Ramos (cell line): ENCODE measurements around the gene UBE2D4.
"Not testable (repeated sequence)": the region's sequence is repeated elsewhere in the genome, so short reads cannot be mapped to it uniquely, and the experiment has no call there.

Experiments used
- in situ Hi-C: fragments of 300-500 bp; cut with MboI; formaldehyde crosslinking; loops from one replicate; pipeline ENCODE4 v1.14.3; 2022; ENCODE audit warnings: low sequenced_read_pairs; ENCODE audit not compliant: unreplicated experiment

UBE2D4 gene

DNA sequence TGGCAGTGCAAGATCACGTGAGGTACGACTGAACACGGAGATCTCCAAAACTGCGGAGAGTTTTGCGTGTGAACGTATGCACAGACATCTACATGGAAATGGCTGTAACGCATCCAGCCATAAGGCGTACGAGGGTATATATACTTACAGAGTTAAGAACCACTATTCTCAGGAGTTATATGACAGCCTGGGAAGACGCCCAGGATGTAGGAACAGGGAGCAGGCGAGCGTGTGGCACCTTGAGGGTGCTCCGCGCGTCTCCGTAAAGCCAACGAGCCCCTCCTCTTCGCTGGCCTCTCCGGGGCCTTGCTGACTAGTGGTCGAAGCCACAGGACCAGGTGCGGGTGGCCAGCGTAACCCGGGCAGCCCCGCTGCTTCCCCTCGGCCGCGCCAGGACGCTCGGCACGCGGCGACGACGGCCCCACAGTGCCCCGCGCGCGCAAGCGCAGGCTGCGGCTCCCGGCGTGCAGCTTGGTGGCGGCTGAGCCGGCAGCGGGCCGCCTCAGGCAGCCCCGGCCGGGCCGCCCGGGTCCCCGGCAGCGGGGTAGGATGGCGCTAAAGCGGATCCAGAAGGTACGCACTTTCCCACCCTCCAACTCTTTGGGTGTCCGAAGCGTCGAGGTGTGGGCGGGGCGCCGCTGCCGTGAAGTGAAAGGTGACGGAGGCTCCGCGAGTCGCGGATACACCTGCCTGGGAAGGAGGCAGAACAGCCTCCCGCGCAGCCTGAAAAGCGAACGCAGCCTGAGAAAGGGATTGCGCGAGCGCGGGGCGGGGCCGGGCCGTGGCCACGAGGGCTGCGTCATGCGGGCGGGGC lies at the start of gene UBE2D4:
Gene UBE2D4 (plus strand): TSS at position 453 of the 814 bp plus-strand sequence. CDS start 97 bp downstream, at position 550.
- in situ Hi-C loops = no loop called here

DNA sequence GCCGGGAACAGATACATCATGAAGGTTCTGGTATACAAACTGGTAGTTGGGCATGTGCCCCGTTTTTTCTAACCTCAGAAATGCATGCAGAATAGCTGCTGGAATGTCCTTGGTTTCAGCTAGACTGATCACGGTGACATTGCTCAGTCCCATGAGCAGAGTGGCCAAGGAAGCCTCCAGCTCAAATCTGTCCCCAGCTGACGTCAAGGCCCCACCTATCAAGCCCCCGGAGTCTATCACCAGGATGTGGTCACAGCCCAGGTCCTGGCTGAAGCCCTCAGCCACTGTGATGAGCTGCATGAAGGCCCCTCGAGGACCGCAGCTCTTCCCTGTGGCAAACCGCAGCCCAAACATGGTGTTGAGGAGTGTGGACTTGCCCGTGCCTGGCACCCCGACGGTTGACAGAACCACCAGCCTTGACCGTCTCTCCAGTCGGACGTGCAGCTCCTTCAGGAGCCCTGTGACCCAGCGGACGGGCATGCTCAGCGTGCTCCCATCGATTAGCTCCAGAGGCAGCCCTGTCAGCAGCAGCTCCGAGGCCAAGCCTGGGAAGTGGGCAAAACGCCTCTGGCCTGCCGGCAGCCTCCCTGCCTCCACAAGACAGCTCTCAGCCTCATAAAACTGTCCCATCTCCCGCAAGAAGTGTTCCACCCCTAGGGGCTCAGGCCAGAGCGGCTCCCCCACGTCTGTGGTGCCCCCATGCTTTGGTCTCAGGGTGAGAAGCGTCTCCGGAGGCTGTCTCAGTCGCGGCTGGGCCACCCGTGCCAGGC lies 49.1 kb upstream of the UBE2D4 start:
- in situ Hi-C loops = no loop called here

DNA sequence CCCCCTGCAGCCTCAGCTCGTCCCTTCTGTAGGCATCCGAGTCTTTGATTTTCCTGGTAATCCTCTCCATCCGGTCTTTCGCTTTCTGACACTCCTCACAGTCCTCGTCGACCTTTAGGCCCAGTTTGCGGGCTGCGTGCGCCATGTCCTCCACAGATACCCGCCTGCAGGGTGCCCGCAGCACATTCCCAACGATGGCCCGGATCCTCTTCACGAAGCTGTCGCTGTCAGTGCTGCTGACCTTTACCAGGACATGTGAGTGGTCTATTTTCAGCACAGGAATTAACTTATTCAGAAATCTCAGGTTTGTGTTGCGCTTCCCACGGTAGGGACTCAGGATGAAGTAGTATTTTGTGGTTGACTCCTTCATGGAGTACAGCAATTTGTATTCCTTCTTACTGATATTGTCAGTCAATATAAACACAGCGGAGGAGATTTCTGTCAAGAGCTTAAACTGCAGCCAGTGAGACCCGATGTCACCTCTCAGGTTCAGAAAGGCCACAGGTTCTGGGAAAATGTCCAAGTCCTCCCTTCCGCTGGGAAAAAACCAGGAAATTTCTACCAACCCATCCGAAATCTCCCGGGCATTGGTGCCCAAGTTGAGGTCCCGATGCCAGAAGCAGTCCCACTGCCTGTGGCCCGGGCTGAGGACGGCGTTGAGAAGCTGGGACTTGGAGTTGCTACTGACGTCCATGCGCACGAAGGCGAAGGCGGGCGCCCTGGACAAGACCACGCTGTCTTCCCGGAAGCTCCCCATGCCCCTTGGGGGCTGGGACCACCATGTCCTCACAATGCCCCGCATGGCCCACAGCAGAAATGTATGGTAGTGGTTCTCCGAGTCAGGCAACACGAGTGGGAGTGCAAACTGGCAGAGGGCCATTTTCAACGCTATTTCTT lies 48.0 kb upstream of the UBE2D4 start:
- in situ Hi-C loops = no loop called here

DNA sequence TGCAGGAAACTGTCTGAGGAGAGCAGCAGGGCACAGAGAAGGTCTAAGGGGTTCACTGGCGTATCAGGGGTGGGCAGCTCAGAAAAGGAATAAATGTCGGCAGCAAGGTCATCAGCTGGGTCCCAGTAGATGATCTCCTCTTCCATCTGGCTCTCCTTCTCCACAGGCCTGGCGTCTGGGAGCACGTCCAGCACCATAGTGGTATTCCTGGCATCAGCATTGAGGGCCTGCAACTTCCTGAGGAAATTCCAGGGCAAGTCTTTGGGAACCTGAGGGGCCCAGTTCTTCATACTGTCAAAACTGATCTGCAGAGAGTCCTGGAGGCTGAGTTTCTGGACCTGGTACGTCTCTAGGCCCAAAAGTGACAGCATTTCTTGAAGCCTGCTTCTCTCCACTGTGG lies 47.4 kb upstream of the UBE2D4 start:
- in situ Hi-C loops = no loop called here

DNA sequence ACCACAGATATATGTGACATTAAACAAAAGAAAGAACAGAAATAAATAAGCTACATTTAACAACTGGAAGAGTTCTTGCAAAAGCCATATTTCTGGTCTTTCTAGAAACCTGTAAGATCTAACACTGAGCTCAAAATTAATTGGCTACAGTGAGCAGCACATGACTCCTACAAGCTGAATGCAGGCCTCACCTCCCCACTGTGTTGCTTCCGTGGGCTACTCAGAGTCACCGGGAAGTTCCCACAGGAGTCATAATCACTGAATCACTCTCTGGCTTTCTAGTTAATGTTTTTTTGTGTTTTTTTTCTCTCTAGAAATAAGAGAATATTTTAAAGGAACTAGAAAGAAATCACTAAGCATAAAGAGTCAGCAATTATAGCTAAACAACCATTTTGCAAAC lies 46.8 kb upstream of the UBE2D4 start:
- in situ Hi-C loops = no loop called here

DNA sequence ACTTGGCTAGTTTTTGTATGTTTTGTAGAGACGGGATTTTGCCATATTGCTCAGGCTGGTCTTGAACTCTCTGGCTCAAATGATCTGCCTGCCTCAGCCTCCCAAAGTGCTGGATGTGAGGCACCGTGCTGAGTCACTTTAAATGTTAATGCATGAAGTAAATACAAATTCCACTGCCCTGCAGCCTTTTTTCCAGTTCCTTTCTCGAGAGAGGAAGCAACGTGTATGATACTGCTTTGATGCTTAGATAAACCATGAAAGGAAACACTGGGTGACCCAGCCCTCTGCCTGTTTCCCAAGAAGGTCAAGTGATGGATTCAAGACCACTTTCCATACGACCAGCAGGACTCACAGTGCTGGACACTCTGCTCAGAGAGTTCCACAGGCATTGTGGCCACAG lies 45.6 kb upstream of the UBE2D4 start:
- in situ Hi-C loops = no loop called here

DNA sequence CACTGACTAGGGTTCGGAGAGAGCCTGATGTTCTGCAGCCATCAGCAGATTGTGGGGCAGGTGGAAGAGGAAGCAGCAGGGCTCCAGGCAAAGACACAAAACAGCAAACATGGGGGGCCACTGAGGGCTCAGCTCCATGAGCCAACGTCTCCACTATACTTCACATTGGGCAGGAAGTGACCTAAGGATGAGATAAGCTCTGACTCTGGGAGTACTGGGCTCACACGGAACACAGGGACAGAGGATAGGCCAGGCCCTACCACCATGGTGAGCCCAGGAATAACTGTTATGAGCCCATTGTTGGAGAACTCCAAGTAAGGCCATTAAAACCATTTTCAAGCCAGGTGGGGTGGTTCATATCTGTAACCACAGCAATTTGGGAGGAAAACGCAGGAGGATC lies 42.0 kb upstream of the UBE2D4 start:
- in situ Hi-C loops = no loop called here

DNA sequence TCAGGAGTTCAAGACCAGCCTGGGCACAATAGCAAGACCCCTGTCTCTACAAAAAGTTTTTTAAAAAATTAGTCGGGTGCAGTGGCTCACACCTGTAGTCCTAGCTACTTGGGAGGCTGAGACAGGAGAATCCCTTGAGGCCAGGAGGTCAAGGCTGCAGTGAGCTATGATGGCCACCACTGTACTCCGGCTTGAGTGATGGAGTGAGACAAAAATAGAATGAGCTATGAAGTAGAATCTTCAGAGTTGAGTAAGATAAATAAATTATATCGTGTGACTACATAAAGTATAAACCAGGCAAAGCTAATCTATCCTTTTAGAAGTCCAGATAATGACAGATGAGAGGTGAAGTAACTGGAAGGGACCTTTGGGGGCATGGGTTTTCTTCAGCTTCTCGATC lies 41.6 kb upstream of the UBE2D4 start:
- in situ Hi-C loops = no loop called here

DNA sequence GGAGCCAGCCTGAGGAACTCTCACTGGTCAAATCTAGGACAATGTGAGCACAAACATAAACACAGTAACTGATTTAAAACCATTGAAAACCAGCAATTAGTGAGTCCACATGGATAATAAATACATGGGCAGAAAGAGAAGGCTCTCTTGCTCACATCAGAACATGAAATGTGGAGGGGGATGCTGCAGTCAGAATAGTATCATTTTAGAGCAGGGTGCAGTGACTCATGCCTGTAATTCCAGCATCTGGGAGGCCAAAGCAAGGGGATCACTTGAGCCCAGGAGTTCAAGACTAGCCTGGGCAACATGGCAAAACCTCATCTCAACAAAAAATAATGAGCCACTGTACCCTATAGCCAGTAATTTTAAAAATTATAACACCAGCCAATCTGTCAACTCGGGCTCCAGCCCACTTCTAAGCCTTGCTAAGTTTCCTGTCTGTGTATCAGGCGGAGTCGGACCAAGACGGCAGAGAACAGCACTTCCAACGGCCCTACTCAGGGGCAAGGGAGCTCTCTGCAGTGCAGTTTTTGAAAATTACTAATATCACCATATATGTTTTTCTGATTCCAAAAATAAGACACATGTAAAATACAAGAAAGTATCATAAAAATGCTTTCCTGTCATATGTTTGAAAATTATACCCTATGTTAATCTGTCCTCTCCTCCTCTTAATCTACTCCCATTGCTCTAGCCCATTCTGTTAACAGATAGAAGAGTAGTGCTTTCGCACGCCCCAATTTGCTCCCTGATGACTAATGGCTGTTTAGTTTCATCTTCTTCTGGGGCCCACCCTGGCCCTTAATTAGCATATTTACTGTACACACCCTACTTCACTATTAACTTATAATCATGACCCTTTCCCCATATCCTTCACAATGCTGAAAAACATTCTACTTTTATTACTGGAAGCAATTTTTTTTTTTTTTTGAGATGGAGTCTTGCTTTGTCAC lies 37.0 kb upstream of the UBE2D4 start:
- in situ Hi-C loops = no loop called here

DNA sequence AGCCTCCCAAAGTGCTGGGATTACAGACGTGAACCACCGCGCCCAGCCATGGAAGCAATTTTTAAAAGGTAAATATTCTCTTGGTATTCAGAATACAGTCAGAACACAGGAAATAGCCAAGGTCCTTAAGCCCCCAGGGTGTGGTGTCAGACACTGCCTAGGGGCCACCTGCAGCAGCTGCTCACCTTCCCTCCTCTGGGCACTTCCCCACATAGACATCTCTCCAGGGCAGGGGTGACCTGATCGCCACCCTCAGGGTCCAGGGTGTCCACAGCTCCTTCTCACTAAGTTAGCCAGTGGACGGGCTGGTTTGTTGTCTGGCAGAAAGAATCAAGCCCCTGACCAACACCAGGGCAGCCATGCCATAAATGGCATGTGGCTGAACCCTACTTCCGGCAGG lies 35.8 kb upstream of the UBE2D4 start:
- in situ Hi-C loops = no loop called here

DNA sequence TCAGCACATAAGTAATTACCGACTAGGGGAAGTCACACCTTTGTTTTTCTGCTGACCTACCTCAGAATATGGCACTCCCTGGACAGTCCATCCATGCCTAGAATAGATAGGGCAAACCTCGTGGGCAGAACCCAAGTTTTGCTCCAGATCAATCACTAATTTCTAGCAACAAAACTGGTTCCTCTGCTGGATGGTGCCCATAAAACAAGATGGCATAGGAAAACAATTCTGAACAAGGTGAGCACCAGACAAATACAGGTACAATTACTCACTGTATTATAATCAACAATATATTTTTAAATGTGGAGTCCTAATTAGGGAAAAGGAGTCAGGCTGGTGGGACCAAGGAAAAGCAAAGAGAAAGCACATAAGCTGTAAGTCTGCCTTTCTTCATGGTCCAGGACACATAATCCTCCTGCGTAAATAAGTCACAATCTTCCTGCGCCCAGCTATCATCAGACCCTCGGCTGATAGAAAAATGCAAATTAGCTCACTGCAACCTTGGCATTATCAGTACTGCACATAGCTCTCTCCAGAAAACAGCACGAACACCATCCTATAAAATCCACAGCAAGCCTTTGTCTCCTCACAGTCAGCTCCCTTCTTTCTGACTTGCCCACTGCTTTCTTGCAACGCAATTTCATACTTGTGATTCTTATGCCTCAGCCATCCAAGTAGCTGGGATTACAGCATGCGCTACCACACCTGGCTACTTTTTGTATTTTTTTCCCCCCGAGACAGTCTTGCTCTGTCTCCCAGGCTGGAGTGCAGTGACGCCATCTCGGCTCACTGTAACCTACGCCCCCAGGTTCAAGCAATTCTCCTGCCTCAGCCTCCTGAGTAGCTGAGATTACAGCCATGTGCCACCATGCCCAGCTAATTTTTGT lies 34.9 kb upstream of the UBE2D4 start:
- in situ Hi-C loops = no loop called here

DNA sequence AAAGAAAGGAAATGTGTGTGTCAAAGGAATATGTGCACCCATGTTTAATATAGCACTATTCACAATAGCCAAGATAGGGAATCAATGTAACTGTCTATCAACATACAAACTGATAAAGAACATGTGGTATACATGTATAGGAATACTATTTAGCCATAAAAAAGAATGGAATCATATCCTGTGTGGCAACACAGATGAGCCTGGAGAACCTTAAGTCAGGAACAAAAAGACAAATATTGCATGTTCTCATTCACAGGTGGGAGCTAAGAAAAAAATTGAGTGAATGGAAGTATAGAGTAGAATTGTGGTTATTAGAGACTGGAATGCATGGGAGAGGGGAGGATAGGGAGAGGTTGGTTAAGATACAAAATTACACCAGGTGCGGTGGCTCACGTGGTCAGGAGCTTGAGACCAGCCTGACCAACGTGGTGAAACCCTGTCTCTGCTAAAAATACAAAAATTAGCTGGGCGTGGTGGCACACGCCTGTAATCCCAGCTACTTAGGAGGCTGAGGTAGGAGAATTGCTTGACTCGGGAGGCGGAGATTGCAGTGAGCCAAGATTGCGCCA lies 30.3 kb upstream of the UBE2D4 start:
- in situ Hi-C loops = no loop called here

DNA sequence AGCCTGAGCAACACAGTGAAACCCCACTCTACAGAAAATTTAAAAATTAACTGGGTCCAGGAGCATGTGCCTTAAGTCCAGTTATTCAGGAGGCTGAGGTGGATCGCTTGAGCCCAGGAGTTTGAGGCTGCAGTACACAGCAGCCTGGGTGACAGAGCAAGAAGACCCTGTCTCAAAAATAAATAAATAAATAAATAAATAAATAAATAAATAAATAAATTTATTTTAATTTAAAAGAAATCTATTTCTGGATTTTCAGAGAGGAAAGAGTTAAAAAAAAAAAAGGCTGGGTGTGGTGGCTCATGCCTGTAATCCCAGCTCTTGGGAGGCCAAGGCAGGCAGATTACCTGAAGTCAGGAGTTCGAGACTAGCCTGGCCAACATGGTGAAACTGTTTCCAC lies 27.7 kb upstream of the UBE2D4 start:
- in situ Hi-C loops = not testable (repeated sequence)

DNA sequence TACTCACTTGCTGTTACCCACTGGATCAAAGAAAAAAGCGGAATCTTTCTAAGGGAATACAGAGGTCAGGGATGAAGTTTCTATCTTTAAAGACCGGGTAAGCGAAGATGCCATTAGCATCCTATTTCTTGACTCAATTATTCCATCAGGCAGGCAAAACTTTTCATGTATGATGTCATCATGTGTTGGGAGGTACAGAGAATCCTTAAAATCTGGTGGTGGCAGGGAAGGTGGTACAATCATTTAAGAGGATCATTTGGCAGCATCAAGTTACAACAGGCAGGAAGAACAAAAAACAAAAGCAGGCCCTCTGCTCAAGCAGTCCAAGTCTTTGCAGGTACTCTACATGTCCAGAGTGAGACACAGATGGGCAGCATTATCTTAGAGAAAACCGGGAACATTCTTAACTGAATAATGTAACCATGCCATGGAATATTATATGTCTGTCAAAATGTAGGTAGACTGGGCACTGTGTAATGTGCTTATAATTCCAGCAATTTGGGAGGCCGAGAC lies 23.6 kb upstream of the UBE2D4 start:
- in situ Hi-C loops = no loop called here

DNA sequence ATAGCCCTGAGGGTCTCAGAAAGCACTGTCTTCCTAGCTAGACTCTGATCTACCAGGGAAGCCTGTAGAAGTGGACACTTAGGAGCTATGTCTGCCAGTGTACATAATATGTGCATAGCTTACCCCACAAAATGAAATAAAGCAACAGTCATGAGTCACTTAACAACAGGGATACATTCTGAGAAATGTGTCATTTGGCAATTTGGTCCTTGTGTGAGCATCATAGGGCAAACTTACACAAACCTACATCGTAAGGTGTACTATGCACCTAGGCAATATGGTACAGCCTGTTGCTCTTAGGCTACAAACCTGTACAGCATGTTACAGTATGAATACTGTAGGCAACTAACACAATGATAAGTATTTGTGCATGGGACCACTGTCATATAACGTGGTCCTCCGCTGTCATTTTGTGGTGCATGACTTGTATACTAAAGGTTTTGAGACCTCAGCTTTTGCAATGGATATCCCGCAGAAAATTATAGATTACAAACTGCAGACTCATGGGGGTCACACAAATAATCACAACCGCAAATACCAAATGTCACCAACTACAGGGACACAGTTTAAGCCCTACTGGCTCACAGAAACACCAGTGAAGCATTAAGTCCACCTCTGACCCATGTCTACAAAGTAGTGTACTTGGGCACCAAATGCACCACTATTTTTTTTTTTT lies 21.6 kb upstream of the UBE2D4 start:
- in situ Hi-C loops = no loop called here

DNA sequence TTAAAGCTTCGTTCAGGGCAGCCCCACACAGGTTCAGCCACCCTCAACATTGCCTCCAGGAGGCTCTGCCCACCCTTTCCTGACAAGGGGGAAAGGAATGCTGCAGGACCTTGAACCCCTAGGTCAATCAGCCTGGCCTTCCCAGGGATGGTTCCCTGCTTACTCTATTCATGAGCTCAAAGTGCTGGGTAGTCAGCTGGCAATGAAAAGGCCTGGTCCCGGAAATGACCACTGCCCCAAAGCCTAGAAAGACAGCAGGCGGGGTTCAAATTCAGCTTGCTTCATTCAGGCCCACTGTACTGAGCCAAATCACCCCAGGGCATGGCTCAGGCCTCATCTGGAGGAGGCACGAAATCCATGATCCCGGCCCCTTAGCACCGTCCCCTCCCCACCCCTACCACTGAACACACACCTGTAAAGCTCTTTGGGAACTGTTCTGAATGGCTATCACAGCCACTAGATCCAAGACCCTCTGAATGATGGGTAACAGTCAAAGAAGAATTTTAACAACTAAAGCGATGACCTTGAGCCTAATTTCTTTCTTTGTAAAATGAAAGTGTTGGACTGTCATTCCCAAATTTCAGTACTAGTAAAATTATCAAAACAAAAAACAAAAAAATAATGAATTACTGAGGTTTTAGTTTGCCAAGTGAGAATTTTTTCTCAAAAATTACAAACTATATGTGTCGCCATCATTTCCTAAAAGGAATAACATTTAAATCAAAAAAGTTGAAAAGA lies 20.9 kb upstream of the UBE2D4 start:
- in situ Hi-C loops = no loop called here

DNA sequence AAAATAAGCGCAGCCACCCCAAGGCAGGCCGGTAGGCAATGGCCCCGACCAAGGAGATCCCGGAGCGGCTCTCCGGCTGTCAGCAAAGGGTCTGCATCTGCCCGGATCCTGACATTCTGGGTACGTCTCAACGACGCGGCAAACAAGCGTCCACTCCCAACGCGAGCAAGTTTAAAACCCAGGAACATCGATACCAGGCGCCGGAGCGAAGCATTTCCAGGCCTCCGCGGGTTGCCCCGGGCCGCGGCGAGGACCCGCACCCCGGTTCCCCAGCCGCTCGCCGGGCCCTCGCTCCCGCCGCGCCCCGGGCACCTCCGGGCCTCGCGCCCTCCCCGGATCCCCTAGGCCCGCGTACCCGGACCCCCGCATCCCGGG lies 20.3 kb upstream of the UBE2D4 start:
- in situ Hi-C loops = no loop called here
